HG03159 (cell line): ENCODE results near the gene TP53I3.
"Not testable (repeated sequence)": the region's sequence is repeated elsewhere in the genome, so short reads cannot be mapped to it uniquely, and the experiment has no call there.

Experiments
- ATAC-seq: cut with Tn5 transposase; IDR thresholded peaks from one replicate; pipeline ENCODE4 v1.9.1; 2021; ENCODE audit warnings: mild to moderate bottlenecking, moderate library complexity; ENCODE audit not compliant: unreplicated experiment

Gene TP53I3

DNA sequence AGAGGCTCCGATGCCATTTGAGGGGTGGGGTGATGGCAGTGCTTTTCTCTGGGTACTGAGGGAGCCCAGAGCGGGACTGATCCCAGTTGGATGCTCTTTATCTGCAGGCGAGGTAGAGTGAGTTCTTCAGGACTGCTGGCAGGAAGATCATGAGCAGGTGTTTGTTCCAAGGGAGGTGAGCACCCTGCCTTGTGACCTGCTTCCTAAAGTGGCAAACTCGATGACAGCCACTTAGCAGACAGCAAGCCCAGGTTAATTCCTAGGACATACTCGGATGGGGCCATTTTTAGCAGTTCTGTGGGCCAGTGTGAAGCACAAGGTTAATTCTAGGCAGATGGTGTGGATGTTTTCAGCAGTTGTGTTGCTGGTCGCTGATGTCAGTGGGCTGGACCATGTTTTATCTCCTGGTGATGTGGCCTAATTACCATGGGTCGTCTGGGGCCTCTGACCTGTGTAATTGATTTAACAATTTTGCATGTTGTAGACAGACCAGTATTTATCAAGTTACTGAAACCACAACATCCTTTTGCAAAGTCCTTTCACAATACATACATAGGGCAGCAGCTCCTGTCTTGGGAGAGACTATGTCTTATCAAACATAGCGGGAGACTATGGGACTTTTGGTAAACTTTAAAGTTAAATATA lies 30.1 kb downstream of the TP53I3 start:
- ATAC-seq = no peak

- no peak for ATAC-seq
Measured at GRCh38 chr2:24052951-24053350, 31.7 kb downstream of the TP53I3 start.

- no peak for ATAC-seq
Measured at GRCh38 chr2:24051833-24052232, 32.8 kb downstream of the TP53I3 start.

- no peak for ATAC-seq
Measured at GRCh38 chr2:24050041-24050979, 34.3 kb downstream of the TP53I3 start.

GRCh38 chr2:24049485-24050021 lies 35.1 kb downstream of the TP53I3 start, which contains the start of gene FKBP1B:
Gene FKBP1B (plus strand): TSS chr2:24049741. CDS start chr2:24049850, 109 bp downstream.
- no peak for ATAC-seq

DNA sequence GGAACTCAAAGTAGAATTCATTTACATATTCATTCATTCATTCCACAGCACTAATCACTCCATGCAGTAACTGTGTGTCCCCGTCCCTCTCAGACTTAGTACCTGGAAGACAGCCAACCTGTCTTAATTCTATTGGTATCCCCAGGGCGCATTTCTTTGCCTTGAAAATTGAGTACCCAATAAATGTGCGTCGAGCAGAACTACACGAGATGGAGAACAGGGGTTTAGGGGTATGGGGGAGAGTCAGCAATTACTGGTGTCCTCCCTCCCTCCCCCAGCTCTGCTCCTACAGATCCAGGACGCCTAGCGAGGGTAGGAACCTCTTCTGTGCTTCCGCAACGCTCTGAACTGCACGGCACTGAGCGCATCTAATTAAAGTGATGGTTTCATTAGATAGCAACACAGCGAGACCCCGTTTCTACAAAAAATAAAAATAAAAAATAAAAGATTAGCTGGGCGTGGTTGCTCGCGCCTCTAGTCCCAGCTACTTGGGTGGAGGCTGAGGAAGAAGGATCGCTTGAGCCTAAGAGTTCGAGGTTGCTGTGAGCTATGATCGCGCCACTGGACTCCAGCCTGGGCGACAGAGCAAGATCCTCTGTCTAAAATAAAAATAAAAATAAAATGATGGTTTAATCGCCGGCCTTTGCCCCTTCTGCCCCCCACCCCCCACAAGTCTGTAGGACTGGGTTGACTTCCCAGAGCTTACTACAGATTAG lies 35.7 kb downstream of the TP53I3 start:
- ATAC-seq = no peak

GRCh38 chr2:24047703-24048033 lies 37.0 kb downstream of the TP53I3 start:
- no peak for ATAC-seq

- ATAC-seq = peak; percentile 100
Measured at GRCh38 chr2:24046930-24047702, 37.5 kb downstream of the TP53I3 start, which contains the start of gene WDCP. Gene WDCP (minus strand): TSS chr2:24047391. CDS start chr2:24039494, 7,897 bp downstream.

GRCh38 chr2:24046599-24046929 lies 38.1 kb downstream of the TP53I3 start:
- no peak for ATAC-seq

DNA sequence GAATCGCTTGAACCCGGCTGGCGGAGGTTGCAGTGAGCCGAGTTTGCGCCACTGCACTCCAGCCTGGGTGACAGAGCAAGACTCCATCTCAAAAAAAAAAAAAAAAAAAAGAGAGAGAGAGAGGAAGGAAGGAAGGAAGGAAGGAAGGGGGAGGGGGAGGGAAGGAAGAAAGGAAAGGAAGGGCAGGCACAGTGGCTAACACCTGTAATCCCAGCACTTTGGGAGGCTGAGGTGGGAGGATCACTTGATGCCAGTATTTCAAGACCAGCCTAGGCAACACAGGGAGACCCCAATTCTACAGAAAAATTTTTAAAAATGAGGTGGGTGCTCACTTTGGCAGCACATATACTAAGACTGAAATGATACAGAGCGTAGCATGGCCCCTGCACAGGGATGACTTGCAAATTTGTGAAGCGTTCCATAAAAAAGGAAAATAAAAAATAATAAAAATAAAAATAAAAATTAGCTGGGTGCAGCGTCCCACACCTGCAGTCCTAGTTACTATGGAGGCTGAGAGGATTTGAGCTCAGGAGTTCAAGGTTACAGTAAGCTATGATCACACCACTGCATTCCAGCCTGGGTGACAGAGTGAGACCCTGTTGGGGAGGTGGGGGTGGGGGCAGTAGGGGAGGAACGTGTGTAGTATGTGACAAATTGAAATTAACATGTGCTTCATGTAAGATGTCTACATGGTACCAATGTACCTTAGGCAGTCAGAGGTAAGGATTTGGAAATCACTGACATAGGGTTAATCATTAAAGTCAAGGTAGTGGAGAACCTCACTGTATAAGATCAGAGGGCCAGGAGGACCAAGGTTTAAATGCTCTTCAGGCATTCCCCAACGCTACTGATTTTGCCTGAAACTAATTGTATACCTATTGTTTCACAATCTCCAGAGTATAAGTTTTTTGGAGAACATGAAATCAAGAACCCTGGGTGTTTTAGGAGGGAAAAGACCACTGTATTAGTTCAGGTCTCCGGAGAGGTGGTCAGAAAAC lies 38.8 kb downstream of the TP53I3 start:
- no peak for ATAC-seq

DNA sequence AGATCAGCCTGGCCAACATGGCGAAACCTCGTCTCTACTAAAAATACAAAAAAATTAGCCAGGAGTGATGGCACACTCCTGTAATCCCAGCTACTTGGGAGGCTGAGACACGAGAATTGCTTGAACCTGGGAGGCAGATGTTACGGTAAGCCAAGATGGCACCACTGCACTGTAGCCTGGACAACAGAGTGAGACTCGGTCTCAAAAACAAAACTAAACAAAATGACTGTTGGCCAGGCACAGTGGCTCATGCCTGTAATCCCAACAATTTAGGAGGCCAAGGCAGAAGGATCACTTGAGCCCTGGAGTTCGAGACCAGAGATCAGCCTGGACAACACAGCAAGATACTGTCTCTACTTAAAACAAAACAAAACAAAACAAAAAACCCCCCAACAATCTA lies 41.5 kb downstream of the TP53I3 start:
- not testable (repeated sequence) for ATAC-seq

- no peak for ATAC-seq
Measured at GRCh38 chr2:24040511-24040910, 44.1 kb downstream of the TP53I3 start.

DNA sequence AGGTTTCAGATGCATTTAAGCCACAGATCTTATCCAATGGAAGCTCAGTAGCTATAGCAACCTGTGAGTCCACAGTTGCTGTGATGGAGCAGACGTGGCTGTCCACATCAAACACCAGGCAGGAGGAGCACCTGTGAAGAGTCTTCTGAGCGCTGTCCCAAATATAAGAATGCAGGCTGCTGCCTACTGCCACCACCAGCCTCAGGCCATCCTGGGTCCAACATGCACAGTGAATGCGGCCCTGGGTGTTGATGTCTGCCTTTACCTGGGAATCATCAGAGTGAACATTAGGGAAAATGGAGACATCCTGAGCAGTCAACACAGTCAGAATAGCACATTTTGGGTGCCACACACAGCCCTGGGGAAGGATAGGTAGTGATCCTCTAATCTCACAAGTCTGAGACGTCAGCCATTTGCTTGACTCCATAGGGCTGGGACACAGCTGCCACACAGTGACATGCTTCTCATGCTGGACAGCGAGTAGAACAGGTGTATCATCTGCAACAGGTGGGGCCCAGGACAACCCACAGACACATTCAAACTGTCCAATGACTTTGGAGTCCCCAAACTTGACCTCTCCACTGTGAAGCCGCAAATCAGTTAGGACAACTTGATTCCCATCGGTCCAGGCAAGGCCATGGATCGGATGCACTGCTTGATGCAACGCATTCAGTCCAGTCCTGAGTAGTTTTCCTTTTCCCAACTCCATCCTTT lies 45.7 kb downstream of the TP53I3 start:
- no peak for ATAC-seq
